AML-193 (cell line): ENCODE results near the gene DNASE1L2.

ENCODE experiments used
- DNase-seq, 2 experiments: peaks; one replicate each; lab custom pipeline; 2025; lab: John Stamatoyannopoulos, UW

Gene DNASE1L2

GRCh38 chr16:2270070-2270462, 33.8 kb downstream of the DNASE1L2 start:
- no peak for DNase-seq

- DNase-seq, result no peak
Measured at GRCh38 chr16:2270588-2271470, 34.6 kb downstream of the DNASE1L2 start.

GRCh38 chr16:2271848-2272461, 35.7 kb downstream of the DNASE1L2 start:
- DNase-seq, result no peak

- no peak for DNase-seq
Measured at GRCh38 chr16:2273484-2273883, 37.2 kb downstream of the DNASE1L2 start.

- no peak for DNase-seq
Measured at GRCh38 chr16:2273931-2274330, 37.7 kb downstream of the DNASE1L2 start.

GRCh38 chr16:2275476-2276367, 39.5 kb downstream of the DNASE1L2 start:
- DNase-seq, result no peak

- DNase-seq, result no peak
Measured at GRCh38 chr16:2276368-2277195, 40.3 kb downstream of the DNASE1L2 start.

GRCh38 chr16:2277466-2278271, 41.4 kb downstream of the DNASE1L2 start:
- no peak for DNase-seq

GRCh38 chr16:2278272-2278608, 42.0 kb downstream of the DNASE1L2 start:
- no peak for DNase-seq

- DNase-seq, result no peak
Measured at GRCh38 chr16:2278956-2279800, 42.9 kb downstream of the DNASE1L2 start.

- DNase-seq, result no peak
Measured at GRCh38 chr16:2280461-2280860, 44.2 kb downstream of the DNASE1L2 start.

GRCh38 chr16:2280981-2281542, 44.8 kb downstream of the DNASE1L2 start:
- DNase-seq, result no peak

- no peak for DNase-seq
Measured at GRCh38 chr16:2282262-2282661, 46.0 kb downstream of the DNASE1L2 start.

GRCh38 chr16:2282866-2283555, 46.8 kb downstream of the DNASE1L2 start:
- DNase-seq, result no peak

- DNase-seq, result no peak
Measured at GRCh38 chr16:2284001-2284770, 47.9 kb downstream of the DNASE1L2 start.

GRCh38 chr16:2284797-2285576, 48.7 kb downstream of the DNASE1L2 start:
- no peak for DNase-seq

- no peak for DNase-seq
Measured at GRCh38 chr16:2285731-2286191, 49.5 kb downstream of the DNASE1L2 start.
